BJ (cell line): ENCODE results near the gene LRRC4B. TPM values are rescaled to one million over a fixed set of nuclear protein-coding genes. Genes with fewer than 3 reads are reported as not detected.

Source experiments
- CTCF ChIA-PET: fragments of 350-600 bp; formaldehyde crosslinking; extraction: SDS; loops from one replicate; lab custom pipeline; 2021; ENCODE audit warnings: antibody characterized with exemption, inconsistent platforms; lab: Yijun Ruan, JAX
- POLR2A ChIA-PET: fragments of 300-600 bp; sonication (Branson Sonifier 250); formaldehyde crosslinking; extraction: SDS; loops from one replicate; lab custom pipeline; 2021; ENCODE audit warnings: antibody characterized with exemption; lab: Charles Lee
- DNase-seq: peaks from one replicate; pipeline ENCODE4 v3.0.0-alpha.2; 2011; ENCODE audit warnings: low read depth
- H3K27me3 ChIP-seq: 2 replicates; pipeline ENCODE4 v1.6.0; 2011; ENCODE audit warnings: low read length; ENCODE audit not compliant: control insufficient read depth, insufficient read depth
- H3K36me3 ChIP-seq: 2 replicates; pipeline ENCODE4 v1.5.1; 2011; ENCODE audit warnings: low read length; ENCODE audit not compliant: control insufficient read depth, insufficient read depth
- H3K4me3 ChIP-seq: 2 replicates; pipeline ENCODE4 v1.5.1; 2011; ENCODE audit warnings: low read depth, mild to moderate bottlenecking, control low read depth, low read length
- polyA plus RNA-seq: library from polyadenylated mRNA; depleted of rRNA; stranded (reverse); fragments of >200 nt; gene quantifications from 2 replicates; pipeline ENCODE4 v1.2.3, GENCODE V29; 2011
- TF ChIP-seq, protein P1 (sequence below): IDR thresholded peaks from 2 replicates; pipeline ENCODE4 v1.5.1; 2011; ENCODE audit warnings: low read depth, mild to moderate bottlenecking, control low read depth, inconsistent platforms, low read length, moderate library complexity; ENCODE audit not compliant: insufficient read depth

LRRC4B gene
- polyA plus RNA-seq, 1 experiment = 0.06 TPM

DNA sequence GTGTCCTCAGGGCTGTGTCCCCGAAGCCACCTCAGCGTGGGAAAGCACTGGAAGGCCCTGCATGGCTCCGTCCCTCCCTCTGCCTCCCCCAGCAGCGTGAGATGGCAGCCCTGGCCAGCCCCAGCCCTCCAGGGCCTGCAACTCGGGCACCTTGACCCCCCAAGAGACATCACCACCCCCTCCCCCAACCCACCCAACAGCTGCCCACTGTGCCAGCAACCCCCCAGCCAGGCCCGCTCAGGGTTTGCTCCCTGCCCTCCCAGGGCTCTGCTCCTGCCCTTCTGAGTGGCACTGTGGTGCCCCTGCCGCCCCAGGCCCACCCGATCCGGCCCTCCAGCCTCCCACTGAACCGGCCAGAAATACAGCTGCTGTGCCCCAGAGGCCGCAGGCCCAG lies 53.1 kb downstream of the LRRC4B start:
- no peak for DNase-seq
- Histone ChIP-seq H3K4me3 (no peak overlapping the region), H3K27me3 (no peaks in the 10 kb centered on the region), H3K36me3 (no peaks in the 10 kb centered on the region)
- TF ChIP-seq, protein P1, sequence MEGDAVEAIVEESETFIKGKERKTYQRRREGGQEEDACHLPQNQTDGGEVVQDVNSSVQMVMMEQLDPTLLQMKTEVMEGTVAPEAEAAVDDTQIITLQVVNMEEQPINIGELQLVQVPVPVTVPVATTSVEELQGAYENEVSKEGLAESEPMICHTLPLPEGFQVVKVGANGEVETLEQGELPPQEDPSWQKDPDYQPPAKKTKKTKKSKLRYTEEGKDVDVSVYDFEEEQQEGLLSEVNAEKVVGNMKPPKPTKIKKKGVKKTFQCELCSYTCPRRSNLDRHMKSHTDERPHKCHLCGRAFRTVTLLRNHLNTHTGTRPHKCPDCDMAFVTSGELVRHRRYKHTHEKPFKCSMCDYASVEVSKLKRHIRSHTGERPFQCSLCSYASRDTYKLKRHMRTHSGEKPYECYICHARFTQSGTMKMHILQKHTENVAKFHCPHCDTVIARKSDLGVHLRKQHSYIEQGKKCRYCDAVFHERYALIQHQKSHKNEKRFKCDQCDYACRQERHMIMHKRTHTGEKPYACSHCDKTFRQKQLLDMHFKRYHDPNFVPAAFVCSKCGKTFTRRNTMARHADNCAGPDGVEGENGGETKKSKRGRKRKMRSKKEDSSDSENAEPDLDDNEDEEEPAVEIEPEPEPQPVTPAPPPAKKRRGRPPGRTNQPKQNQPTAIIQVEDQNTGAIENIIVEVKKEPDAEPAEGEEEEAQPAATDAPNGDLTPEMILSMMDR = no peak
- ChIA-PET POLR2A (no interaction called here), CTCF (no interaction called here)

DNA sequence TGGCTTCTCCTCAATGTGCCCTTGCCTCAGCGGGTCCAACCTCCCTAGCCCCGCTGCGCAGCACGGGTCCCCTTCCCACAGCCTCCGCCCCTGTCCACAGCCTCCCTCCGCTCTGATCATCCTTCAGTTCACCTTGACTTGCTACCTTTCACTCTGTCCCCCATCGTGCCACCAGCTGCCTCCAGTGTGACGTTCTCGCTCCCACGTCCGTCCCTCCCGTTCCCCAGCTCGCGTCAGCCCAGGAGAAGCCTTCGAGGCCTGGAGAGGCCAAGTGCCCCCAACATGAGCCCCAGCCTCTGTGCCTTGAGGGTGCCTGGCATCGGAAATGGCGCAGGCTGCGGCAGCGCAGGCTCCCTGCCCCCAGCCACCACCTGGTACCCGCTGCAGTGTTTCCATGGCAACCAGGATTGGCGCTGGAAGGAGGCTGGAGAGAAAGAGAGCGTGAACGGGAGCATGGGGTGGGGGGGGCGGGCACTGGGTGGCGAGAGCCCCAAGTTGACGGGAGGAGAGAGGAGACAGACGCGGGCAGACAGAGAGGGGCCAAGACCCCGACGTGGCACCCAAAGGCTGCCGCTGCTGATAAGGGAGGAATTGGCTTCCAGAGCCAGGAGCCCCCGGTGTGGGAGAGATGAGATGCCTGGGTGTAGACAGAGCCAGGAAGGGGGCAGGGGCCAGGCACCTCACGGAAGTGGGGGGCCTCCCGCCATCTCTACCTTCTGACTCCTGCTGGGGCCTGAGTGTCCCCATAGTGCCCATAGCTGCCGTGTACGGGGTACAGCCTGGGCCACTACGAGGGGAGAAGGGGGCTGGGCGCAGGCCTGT lies 53.7 kb downstream of the LRRC4B start:
- CTCF ChIA-PET = no interaction called here
- no peak for DNase-seq
- TF ChIP-seq, protein P1 = no peak
- H3K36me3 ChIP-seq = no peaks in the 10 kb centered on the region
- POLR2A ChIA-PET = no interaction called here
- H3K27me3 ChIP-seq = no peaks in the 10 kb centered on the region
- H3K4me3 ChIP-seq = no peak overlapping the region

DNA sequence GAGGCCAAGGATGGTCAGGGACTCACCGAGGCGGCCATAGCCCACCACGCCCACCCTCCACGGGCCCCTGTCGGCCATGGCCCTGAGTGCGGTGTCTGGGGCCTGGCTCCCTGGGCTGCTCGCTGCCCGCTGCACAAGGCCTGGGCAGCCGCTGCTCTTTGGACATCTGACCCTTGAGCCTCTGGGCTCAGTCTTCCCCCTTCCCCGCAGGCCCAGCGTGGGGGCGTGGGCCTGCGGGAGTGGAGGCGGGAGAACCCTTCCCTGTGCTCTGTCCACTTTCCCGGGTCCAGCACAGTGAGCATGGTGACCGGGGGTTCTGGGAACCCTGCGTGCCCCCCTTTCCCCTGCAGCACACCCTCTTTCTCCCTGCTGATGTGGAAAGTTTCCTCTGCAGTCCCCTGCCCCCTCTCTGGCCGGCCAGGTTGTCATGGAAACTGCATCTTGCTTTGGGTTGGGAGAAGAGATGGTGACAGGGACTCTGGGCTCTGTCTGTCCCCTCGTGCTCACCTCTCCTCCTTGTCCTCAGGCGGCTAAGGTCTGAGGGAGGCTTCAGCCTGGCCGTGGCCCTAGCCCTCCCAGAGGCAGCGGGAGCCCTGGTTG lies 54.4 kb downstream of the LRRC4B start, which contains the start of gene ASPDH:
TSS of gene ASPDH (minus strand) at position 168 of the 600 bp plus-strand sequence. CDS start at position 78, 90 bp downstream.
- POLR2A ChIA-PET = no interaction called here
- CTCF ChIA-PET = interaction anchor here (1.4 kb wide), 1 partner anchor 157 kb away, joined by 3 read pairs; no protein-coding TSS in a partner anchor
- no peak for DNase-seq

GRCh38 chr19:50512999-50513745 lies 55.1 kb downstream of the LRRC4B start:
- TF ChIP-seq, protein P1 = no peak
- Histone ChIP-seq H3K27me3 (no peaks in the 10 kb centered on the region), H3K36me3 (no peaks in the 10 kb centered on the region), H3K4me3 (no peak overlapping the region)
- ChIA-PET CTCF (interaction anchor here (0.6 to 1.4 kb wide), 3 partner anchors 41 to 156 kb away, joined by 3 read pairs; no protein-coding TSS in a partner anchor), POLR2A (no interaction called here)
- no peak for DNase-seq

More for the DNA sequence above, 54.4 kb downstream of the LRRC4B start, which contains the start of gene ASPDH:
- H3K27me3 ChIP-seq = no peaks in the 10 kb centered on the region
- TF ChIP-seq, protein P1 = no peak
- H3K36me3 ChIP-seq = no peaks in the 10 kb centered on the region
- no peak within 1 kb of the TSS for H3K4me3 ChIP-seq
